SK-MEL-5 (cell line): ENCODE results near the gene NUTM2E. TPM values are rescaled to one million over a fixed set of nuclear protein-coding genes. Genes with fewer than 3 reads are reported as not detected.
"Not testable (repeated sequence)": the region's sequence is repeated elsewhere in the genome, so short reads cannot be mapped to it uniquely, and the experiment has no call there.

Source experiments
- DNase-seq: peaks from one replicate; pipeline ENCODE4 v3.0.0-alpha.2; 2016; ENCODE audit warnings: low read depth, low spot score
- in situ Hi-C: cut with HindIII; loops from 2 replicates; pipeline ENCODE4 v1.10.0; 2016; ENCODE audit warnings: low sequenced_read_pairs, high pct_unique_total_duplicates, low pct_unique_long_range_greater_than_20kb
- total RNA-seq: library from RNA; depleted of rRNA; stranded (reverse); fragments of >200 nt; shearing (Covaris generic); gene quantifications from 2 replicates; pipeline ENCODE4 v1.2.3, GENCODE V29; 2014; rRNA removed

NUTM2E gene
- total RNA-seq, 1 experiment from 2014 or later = 0.03 TPM

DNA sequence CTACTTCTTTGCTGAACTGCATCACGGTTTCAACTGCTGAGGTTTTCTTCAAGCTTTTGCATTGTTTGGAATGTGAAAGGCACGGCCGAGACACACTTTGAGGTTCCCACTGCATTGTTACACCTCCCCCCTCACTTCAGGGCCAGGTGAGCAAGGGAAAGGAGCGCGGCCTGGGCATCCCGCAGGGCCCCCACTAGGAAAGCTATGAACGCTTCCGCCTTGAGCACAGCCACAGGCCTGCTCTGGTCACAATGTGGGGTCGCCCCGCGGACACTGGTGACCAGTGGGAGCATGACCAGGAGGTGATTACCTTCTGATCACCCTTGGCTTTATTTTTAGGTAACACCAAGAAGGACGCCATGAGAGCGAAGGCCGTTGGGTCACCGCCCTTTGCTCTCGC, 11.9 kb downstream of the NUTM2E start:
- in situ Hi-C loops, DNase-seq: not testable (repeated sequence)

DNA sequence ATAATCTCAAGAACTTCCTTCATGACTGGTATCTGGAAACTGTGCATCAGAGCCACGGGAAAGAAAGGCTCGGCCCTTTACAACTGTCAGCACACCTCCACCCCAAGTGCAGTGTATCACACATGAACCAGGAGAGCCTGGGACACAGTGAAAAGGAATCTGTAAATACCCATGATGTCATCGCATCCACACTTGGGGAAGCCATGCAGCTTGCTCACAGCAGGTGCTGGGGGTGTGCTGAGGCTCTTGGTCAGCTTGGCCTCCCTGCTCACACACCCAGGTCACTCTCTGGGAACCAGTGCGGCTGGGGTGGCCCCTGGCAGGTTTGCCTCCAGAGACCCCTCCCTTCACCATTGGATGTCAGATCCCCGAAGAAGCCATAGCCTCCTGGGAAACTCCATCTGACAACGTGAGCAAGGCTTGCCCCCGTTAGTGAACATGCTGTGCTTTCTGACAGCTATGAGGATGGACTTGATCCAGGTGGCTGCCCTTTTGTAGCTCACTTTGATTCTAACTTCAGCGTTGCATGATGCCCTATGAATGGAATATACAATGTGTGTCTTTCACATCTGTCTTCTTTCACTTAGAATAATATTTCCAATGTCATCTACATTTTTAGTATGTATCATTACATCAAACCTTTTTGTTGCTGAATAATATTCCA, 26.8 kb downstream of the NUTM2E start:
- DNase-seq, in situ Hi-C loops: not testable (repeated sequence)

DNA sequence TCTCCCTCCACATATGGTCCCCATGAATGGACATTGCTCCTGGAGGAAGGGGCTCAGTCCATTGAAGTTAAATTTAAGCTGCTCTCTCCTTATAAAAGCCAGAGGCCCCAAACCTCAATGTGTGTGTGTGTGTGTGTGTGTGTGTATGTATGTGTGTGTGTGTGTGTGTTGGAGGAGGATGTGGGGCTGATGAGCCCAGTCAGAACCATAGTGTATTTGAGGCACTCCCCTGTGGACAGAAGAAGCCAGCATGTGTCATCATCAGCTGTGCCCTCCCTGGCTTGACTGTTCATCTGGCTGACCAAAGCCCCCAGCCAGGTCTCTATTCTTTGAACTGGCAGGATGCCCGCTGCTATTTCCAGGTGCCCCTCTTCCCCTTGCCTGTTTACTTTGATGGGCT, 35.7 kb downstream of the NUTM2E start:
- in situ Hi-C loops, DNase-seq: not testable (repeated sequence)

DNA sequence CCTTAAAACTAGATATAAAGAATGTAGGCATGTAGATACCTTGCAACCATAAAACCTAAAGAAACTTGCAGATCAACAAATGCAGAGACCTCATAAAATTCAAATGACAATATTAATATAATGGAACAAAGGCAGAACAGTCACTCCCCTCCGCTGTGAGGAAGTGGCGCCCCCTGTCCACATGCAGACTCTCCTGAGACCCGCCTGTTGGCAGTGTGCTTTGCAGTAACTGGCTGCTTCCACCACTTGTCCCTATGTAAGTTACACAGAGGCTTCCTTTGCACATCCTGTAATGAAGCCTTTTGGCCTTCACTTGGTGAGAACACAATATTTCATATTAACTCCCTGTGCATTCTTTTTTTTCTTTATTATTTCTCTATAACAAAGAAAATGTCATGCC, 36.3 kb downstream of the NUTM2E start:
- in situ Hi-C loops = not testable (repeated sequence)

DNA sequence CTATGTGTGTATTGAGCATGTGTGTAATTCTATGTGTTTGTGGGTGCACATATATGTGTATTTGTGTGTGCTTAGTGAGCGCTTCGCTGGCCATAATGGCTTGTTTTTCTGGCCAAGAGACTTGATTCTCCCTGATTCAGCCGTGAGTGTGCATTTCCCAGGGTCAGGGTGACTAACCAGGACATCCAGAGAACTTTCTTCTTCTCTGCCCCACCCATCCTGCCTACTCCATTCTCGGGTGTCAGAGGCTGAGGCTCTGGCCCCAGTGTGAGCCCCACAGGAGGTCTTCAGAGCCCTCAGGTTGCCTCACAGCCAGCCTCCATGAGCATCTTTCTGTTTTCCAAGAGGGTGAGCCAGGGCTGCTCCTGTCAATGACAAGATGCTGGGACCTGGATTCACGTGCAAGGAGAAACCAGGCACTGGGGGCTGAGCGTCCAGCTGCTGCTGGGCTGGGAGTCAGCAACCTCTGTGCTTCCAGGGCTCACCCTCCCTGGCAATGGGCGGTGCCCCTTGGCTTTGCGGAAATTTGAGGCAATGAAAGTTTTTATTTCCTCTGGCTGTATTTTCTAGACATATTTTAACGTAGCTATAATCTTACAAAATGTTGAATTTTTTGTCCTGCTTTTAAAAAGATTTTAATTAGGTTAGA, 40.5 kb downstream of the NUTM2E start:
- in situ Hi-C loops, DNase-seq: not testable (repeated sequence)

More for the DNA sequence above, 36.3 kb downstream of the NUTM2E start:
- DNase-seq = not testable (repeated sequence)

DNA sequence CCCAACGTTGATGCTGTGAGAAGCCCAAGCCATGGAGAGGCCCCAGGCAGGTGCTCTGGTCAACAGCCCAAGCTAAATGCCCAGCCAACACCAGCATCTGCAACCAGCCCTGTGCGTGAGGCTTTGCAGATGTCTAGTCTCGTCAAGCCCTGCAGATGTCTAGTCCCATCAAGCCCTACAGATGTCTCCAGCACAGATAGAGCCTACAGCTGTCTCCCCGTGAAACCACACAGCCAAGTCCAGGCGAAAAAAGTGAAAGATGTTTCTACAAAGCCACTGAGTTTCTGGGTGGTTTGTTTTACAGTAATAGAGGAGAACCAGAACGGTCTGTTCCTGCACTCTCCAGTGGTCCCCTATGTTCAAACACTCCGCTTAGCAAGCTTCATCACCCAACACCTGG, 41.5 kb downstream of the NUTM2E start:
- in situ Hi-C loops = not testable (repeated sequence)

DNA sequence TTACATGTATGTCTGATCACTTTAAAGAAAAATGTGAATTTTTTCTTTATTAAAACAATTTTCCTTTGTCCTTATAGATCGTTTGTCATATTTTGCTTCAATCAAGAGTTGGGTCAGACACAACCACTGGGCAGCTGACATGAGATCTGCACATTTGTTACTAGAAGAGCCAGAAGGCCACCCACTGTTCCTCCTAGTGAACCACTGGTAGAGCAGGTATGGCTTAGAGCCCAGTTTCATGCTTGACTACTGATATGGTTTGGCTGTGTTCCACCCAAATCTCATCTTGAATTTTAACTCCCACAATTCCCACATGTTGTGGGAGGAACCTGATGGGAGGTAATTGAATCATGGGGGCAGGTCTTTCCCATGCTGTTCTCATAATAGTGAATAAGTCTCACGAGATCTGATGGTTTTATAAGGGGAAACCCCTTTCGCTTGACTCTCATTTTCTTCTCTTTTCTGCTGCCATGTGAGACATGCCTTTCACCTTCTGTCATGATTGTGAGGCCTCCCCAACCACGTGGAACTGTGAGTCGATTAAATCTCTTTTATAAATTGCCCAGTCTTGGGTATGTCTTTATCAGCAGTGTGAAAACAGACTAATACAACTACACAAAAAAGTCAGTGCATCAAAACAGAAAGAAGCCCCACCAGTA, 43.0 kb downstream of the NUTM2E start:
- DNase-seq, in situ Hi-C loops: not testable (repeated sequence)

More for the DNA sequence above, 41.5 kb downstream of the NUTM2E start:
- DNase-seq = not testable (repeated sequence)

DNA sequence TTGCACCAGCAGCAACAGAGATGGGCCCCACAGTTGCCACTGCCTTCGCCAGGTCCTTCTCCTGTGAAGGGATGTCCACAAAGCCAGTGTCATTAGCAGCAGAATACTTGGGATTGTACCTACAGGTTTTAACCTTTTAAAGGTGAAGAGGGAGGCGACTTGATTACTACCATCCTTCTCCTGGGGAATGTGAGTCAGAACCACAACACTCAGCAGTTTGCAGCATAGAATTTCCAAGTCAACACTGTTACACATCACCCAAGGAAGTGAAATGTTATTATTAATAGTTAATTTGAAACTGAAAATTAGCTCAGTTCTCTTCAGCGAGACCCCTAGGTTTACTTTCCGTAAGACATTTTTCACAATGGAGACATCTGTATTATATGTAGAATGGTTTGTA, 45.2 kb downstream of the NUTM2E start:
- in situ Hi-C loops, DNase-seq: not testable (repeated sequence)

Other genes starting within 250 kb of the NUTM2E start
- not detected in 2 replicates for gene SFTPA1, start 215.8 kb upstream of the NUTM2E start, total RNA-seq
- gene NUTM2B, start 123.5 kb upstream of the NUTM2E start, total RNA-seq = 0.53 and 0.67 TPM in 2 replicates
- gene SFTPD, start 122.4 kb downstream of the NUTM2E start, total RNA-seq = not detected in 2 replicates